Stimulated activated CD8-positive, alpha-beta memory T cell treated with anti-CD3 and anti-CD28 coated beads, Interleukin-4, amount 100 ng/mL, for 4 hours (primary cell): Measurements from ENCODE around the gene DIP2C.
"Not testable (repeated sequence)": the region's sequence is repeated elsewhere in the genome, so short reads cannot be mapped to it uniquely, and the experiment has no call there.

ENCODE experiments used
- DNase-seq, 2 donors: peaks; one replicate each; pipeline ENCODE4 v3.0.0-alpha.2; 2020; ENCODE audit warnings: low read depth in 2 of 2, low spot score in 1 of 2

Gene DIP2C

GRCh38 chr10:521261-522250 is 167.9 kb downstream of the DIP2C start:
- no peak for DNase-seq

- no peak for DNase-seq
Observed at GRCh38 chr10:520402-520787, 169.1 kb downstream of the DIP2C start.

- DNase-seq = no peak
Observed at GRCh38 chr10:519716-520401, 169.6 kb downstream of the DIP2C start.

GRCh38 chr10:519055-519715 is 170.3 kb downstream of the DIP2C start:
- DNase-seq = no peak

- DNase-seq = no peak
Observed at GRCh38 chr10:517872-518475, 171.5 kb downstream of the DIP2C start.

- no peak for DNase-seq
Observed at GRCh38 chr10:517241-517830, 172.1 kb downstream of the DIP2C start.

- no peak for DNase-seq
Observed at GRCh38 chr10:516764-517163, 172.7 kb downstream of the DIP2C start.

GRCh38 chr10:515674-516073 is 173.8 kb downstream of the DIP2C start:
- DNase-seq = no peak

GRCh38 chr10:514137-514671 is 175.3 kb downstream of the DIP2C start:
- no peak for DNase-seq

GRCh38 chr10:513393-513792 is 176.1 kb downstream of the DIP2C start:
- DNase-seq = no peak

GRCh38 chr10:512661-513060 is 176.8 kb downstream of the DIP2C start:
- DNase-seq = not testable (repeated sequence)

- DNase-seq = no peak
Observed at GRCh38 chr10:511849-512191, 177.6 kb downstream of the DIP2C start.

- peak; percentile 35 to 64 for DNase-seq
Observed at GRCh38 chr10:511101-511848, 178.2 kb downstream of the DIP2C start.

- DNase-seq = no peak
Observed at GRCh38 chr10:510415-510881, 179.0 kb downstream of the DIP2C start.

GRCh38 chr10:509361-510102 is 179.9 kb downstream of the DIP2C start:
- DNase-seq = no peak

GRCh38 chr10:508726-509125 is 180.7 kb downstream of the DIP2C start:
- DNase-seq = no peak

- DNase-seq = no peak
Observed at GRCh38 chr10:507908-508444, 181.5 kb downstream of the DIP2C start.

GRCh38 chr10:507355-507699 is 182.1 kb downstream of the DIP2C start:
- DNase-seq = no peak
